Stimulated activated naive CD4-positive, alpha-beta T cell (primary cell): ENCODE data around the gene SYNDIG1.

Experiments used
- DNase-seq, 6 experiments: peaks; one replicate each; lab custom pipeline; 2025; lab: John Stamatoyannopoulos, UW

The SYNDIG1 gene

GRCh38 chr20:24634855-24635254, 165.4 kb downstream of the SYNDIG1 start:
- DNase-seq = no peak

DNA sequence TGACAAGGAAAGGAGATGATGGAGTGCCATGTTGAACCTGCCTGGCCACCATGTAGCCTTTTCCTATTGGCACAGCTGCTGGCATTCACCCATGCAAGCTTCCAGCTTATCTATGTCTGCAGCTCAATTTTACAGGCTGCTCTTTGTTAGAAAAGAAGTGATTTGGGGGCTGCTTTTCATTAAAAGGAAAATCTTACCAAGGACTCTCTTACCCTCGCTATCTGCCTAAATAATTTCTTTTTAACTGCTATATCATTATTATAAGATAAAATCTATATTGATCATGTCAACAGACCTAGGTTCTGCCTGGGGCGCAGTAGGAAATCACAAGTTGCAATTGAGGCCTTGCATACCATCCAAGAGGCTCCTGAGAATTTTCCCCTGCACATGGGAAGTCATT, 167.2 kb downstream of the SYNDIG1 start:
- no peak for DNase-seq

DNA sequence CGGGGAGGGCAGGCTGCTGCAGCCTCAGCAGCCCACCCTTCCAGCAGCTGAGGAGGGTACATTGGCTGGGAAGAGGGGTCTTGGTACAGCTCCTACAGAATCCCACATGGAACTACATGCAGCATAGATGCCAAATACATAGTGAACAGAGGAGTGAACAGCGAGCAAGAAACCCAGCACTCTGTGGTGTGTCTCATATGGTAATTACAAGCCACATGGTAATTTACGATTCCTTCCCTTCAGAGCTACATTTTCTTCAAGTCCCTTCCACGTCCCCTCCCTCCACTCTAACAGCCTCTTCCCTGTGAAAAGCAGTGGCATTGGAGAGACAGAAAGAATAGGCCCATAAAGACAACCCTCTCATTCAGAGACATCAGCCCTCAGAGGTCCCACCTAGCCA, 167.7 kb downstream of the SYNDIG1 start:
- no peak for DNase-seq

DNA sequence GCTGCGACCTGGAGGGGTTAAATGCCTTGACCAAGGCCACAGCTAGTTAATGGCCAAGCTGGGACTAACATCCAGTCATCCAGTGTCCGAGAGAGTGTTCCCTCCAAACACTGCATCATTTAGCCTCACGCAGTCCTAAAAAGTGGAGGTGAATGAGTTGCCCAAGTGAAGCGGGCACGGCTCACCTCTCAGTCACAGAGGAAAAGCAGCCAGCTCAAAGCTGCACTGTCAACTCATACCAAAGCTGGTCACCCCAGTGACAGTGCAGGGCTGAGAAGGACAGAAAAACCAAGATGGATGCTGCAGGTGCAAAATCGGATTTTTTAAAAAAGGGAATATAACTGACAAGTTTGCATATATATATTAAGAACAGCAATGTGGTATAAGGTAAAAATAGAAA, 168.5 kb downstream of the SYNDIG1 start:
- DNase-seq = no peak

DNA sequence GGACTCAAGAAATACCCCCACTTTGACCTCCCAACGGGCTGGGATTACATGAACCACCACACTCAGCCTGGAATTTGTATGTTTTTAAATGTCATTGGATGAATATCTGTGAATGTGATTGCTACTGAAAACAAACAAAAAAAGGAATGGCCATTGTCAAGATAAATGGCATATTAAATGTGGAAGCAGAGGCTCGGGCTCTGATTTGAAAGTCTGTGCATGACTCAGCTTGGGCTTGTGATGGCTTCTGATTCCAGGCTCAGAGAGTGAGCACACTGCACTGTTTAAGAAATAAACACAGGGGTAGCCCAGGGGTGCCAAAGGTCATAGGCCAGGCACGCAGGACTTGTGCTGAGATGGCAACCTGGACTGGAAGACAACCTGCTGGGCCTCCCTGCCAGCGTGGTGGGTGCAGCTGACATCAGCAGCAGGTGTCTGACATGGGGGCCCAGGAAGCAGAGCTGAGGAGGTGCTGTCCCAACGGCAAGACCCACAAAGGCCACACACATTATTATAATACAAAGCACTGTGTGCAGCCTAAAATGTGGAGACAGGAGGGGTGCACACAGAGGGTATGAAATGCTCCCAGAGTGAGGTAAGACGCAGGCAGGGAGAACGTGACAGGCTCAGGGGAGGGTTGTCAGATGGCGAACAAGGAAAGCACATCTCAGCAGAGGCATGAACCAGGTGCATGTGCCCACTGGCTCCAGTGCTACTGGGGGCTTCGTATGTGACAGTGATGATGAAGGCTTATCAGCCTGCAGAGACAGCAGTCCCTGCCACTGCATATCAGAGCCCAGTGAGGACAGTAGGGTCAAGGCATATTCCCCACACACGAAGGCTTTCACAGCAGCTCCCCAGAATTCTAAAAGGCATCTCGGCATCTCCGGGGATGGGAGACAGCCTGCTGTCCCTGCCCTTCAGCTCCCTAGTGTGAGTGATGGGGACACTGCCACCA, 169.4 kb downstream of the SYNDIG1 start:
- DNase-seq = no peak

DNA sequence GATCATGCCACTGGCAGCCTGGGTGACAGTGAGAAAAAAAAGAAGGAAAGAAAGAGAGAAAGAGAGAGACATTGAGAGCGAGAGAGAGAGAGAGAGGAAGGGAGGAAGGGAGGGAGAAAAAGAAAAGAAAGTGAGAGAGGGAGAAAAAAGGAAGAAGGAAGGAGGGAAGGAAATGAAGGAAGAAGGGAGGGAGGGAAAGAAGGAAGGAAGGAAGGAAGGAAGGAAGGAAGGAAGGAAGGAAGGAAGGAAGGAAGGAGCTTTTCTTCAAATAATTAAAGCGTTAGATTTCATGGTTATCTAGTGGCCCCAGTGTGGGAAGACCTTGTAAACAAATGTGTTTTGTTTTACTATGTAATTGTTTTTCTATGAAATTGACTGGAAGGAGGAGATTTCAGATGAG, 170.8 kb downstream of the SYNDIG1 start:
- DNase-seq = no peak

DNA sequence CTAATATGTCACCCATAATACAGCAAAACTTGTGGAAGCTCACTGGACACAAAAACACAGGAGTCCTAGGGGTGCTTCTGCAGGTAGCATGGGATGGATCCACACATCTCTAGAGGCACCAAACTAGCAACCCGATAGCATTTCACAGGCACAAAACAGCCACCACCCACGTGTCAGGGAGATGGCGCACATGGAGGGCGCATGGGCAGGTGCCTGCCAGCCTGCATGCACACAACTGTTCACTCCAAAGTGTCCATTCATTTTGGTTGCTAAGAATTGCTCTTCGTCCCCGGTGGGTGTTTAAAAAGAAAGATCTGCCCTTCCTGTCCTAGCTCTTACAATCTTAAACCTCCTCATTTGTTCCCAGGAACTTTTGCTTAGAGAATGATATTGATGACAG, 171.3 kb downstream of the SYNDIG1 start:
- DNase-seq = no peak

DNA sequence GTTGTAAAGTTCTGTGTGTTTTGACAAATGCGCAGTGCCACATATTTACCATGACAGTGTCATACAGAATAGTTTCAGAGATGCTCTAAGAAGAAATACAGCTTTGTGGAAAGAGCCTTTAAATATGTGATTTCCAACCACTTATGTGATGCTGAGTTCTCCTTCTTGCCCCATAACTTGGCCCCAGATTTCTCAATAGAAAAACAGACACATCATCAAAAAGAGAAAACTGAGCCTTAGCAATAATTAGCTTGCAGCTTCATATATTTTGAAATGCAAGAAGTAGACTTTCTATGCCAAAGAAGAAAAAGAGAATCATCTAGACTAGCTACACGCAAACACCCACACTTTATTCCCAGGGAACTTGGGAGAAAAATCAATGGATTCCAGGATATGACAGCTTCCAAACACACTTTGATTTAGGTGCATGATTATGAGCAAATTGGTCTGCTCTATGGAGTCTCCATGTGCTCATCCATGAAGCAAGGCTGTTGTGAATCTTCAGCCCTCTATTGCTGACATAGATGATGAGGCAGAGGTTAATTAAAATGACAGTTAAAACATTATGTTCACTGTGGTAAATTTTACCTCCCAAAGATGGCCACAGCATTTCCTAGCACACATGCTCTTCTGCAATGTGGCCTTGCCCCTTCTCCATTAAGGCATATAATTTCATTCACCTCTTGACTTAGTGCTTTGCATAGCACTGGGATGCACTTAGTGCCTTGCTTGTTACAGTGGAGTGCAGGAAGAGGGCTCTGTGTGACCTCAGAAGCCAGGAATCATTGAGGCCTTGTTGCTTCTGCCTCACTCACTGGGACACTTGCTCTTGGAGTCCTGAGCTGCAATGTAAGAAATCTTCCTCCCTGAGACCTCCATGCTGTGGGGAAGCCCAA, 174.6 kb downstream of the SYNDIG1 start:
- DNase-seq = no peak

DNA sequence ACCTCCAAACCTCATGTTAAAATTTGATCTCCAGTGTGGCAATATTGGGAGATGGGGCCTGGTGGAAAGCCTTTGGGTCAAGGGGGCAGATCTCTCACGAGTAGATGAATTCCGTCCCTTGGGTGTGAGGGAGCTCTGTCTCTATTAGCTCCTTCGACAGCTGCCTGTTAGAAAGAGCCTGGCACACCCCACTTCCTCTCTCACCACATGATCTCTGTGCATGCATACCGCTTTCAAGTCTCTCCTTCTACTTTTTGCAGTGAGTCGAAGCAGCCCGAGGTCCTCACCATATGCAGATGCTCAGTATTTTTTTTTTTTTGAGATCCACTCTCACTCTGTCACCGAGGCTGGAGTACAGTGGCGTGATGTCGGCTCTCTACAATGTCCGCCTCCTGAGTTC, 176.9 kb downstream of the SYNDIG1 start:
- DNase-seq = no peak

DNA sequence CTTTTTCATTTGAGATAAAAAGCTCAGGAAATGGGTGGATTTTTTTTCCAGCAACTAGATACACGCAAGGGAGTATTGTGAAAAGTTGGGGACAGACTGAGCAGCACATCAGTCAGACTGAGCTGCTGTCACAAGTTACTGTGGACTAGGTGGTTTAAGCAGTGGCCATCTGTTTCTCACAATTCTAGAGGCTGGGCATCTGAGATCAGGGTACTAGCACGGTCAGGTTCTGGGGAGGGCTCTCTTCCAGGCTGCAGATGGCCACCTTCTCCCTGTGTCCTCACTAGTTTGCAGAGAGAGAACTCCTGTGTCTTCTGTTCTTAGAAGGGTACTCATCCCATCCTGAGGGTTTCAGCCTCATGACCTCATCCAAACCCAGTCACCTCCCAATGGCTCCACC, 178.3 kb downstream of the SYNDIG1 start:
- no peak for DNase-seq

GRCh38 chr20:24648481-24648880, 179.1 kb downstream of the SYNDIG1 start:
- no peak for DNase-seq

- no peak for DNase-seq
Observed at GRCh38 chr20:24648919-24649318, 179.5 kb downstream of the SYNDIG1 start.

GRCh38 chr20:24649787-24650490, 180.5 kb downstream of the SYNDIG1 start:
- no peak for DNase-seq

- DNase-seq = no peak
Observed at GRCh38 chr20:24651171-24651975, 181.9 kb downstream of the SYNDIG1 start.

- no peak for DNase-seq
Observed at GRCh38 chr20:24651976-24652345, 182.5 kb downstream of the SYNDIG1 start.

DNA sequence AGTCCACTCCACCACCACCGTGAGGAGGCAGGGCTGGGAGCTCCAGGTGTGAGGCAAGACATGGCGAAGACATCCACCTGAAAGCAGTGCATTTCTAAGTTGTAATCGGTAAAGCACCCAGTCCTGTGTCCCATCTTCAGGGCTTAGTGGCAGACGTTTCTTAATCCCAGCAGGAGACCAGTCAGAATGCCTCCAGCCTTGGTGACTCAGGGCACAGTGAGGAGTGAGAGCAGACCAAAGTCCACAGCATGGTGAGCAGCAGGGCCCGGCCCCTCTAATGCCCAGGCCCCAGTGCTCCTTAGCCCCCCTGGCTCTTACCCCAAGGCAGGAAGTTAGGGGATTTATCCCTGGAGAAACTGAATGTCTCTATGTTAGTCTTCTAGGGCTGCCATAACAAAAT, 183.9 kb downstream of the SYNDIG1 start:
- no peak for DNase-seq

GRCh38 chr20:24654425-24654824, 185.0 kb downstream of the SYNDIG1 start:
- no peak for DNase-seq

- no peak for DNase-seq
Observed at GRCh38 chr20:24656391-24656790, 187.0 kb downstream of the SYNDIG1 start.

GRCh38 chr20:24657196-24657595, 187.8 kb downstream of the SYNDIG1 start:
- DNase-seq = no peak

DNA sequence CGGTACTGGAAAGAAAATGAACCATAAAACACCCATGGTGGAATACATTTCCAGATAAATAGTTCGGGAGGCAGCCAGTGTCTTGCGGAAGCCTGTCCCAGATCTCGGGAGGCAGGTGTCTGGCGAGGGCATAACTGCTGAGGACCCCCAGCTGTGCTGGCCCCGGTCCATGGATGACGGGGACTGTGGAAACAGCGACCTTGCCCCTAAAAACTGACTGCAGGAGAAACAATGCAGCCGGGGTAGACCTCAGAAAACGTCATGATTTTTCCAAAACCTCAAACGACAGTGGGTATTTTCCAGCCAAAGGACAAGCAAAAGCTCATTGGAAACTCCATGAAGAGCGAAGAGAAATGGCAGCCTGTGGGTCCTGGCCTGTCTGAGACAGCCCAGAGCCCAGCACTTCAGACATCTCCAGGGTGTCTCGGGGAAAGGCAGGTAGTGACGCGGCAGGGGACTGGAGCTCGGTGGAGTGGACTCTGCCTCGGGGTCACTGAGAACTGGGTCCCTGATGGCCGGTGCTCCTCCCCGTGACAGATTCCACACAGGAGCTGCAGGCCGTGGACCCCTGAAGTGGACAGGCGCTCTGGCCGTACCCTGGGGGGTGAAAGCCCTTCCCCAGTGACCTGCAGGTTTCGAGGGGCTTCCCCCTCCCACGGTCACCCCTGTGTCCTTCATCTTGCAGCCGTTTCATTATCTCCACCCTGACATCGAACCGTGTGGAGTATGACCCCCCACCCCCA, 188.6 kb downstream of the SYNDIG1 start:
- DNase-seq = no peak
